IPS-NIHi11 (cell line): ENCODE measurements around the gene UBR1.
"Not testable (repeated sequence)": the region's sequence is repeated elsewhere in the genome, so short reads cannot be mapped to it uniquely, and the experiment has no call there.

Experiments used
- DNase-seq: peaks from one replicate; pipeline ENCODE4 v3.0.0; 2012; ENCODE audit warnings: mixed read lengths, low spot score

Gene UBR1

DNA sequence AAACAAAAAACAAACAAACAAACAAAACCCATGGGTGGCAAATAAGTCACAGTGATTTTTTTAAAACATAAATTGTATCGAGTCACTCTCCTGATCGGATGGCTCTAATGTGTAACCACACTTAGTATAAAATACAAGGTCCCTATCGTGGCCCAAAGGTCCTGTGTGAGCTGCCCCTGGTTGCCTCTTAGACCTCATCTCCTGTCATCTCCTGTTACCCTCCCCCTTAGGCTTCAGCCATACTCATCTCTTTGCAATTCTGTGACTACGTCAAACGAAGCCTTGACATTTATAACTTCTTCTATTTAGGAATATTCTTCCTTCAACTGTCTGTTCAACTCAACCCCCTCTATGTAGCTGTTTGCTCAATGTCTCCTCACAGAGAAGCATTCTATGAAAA lies 141.4 kb downstream of the UBR1 start:
- DNase-seq: no peak

DNA sequence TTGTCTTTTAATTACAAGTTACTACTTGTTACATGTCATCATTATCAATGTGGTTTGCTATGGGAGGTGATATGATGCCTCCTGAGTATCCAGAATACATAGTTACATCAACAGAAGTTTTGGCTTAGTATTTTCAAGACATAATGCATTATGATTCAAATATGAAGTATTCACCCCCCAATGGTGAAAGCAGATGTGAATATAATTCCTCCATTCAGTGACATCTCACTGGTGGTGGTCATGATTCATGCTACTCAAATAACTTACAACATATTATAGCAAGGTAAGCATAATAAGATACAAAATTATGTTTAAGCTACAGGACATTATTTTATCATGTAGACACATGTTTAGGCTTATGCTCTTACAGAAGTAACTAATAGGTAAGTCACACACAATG lies 150.3 kb downstream of the UBR1 start:
- no peak for DNase-seq

DNA sequence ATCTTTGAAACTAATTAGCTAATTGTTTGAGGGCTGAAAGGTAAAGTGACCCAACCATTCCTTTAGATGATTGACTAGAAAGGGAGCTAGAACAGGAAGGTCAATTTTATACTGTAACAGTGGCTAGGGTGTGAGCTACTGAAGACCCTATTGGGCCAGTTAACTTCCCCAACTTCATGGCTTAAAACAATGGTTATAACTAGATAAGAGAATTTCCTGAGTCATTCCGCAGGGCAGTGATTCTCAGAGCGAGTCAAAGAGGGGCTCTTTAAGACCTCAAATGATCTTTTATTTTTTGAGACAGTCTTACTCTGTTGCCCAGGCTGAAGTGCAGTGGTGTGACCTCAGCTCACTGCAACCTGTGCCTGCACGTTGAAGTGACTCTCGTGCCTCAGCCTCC lies 151.5 kb downstream of the UBR1 start:
- no peak for DNase-seq

DNA sequence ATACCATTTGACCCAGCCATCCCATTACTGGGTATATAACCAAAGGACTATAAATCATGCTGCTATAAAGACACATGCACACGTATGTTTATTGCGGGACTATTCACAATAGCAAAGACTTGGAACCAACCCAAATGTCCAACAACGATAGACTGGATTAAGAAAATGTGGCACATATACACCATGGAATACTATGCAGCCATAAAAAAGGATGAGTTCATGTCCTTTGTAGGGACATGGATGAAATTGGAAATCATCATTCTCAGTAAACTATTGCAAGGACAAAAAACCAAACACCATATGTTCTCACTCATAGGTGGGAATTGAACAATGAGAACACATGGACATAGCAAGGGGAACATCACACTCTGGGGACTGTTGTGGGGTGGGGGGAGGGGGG lies 156.9 kb downstream of the UBR1 start:
- DNase-seq: not testable (repeated sequence)

DNA sequence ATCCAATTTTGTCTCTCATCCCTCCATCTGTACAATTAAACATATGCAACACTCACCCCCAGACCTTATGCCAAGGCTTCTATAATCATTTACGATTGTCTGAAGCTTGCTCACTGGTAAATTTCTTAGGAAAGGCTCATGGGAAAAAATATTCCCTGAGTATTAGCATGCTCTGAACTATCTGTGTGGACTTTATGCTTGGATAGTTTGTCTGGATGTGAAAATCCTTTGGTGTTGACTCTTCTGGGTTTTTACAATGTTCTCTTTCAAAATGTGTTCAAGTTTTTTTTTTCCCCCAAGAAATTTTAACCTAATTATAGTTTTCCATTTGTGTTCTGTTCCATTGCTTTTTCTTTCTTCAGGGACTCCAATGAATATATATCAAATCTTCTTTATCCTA lies 165.3 kb downstream of the UBR1 start:
- no peak for DNase-seq

DNA sequence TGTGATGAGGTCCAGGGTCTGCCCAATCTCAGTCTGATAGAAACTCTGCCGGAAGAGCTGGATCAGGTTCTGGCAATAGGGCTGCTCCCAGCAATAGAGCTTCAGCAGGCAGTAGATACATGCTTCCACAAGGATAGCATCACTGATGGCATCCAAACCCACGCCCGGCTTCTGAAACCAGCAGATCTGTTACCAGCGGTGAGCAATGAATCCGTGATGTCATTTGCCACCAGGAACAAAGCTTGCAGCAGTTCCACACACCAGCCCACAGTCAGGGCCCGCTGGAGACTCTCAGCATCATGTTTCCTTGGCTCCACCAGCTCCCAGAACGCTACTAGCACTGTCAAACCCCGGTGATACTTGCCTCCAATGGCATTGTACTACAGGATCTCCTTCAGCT lies 166.0 kb downstream of the UBR1 start:
- DNase-seq: no peak

DNA sequence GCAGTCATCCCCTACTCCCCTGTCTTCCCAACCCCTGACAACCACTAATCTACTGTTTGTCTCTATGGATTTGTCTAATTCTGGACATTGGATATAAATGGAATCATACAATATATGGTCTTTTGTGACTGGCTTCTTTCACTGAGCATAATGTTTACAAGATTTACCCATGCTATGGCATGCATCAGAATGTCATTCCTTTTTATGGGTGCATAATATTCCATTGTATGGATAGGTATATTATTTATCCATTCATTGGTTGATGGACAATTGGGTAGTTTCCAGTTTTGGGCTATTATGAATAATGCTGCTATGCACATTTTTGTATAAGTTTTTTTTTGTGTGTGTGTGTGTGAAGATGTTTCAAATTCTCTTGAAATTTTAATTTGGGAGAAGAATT lies 168.7 kb downstream of the UBR1 start:
- DNase-seq: no peak

DNA sequence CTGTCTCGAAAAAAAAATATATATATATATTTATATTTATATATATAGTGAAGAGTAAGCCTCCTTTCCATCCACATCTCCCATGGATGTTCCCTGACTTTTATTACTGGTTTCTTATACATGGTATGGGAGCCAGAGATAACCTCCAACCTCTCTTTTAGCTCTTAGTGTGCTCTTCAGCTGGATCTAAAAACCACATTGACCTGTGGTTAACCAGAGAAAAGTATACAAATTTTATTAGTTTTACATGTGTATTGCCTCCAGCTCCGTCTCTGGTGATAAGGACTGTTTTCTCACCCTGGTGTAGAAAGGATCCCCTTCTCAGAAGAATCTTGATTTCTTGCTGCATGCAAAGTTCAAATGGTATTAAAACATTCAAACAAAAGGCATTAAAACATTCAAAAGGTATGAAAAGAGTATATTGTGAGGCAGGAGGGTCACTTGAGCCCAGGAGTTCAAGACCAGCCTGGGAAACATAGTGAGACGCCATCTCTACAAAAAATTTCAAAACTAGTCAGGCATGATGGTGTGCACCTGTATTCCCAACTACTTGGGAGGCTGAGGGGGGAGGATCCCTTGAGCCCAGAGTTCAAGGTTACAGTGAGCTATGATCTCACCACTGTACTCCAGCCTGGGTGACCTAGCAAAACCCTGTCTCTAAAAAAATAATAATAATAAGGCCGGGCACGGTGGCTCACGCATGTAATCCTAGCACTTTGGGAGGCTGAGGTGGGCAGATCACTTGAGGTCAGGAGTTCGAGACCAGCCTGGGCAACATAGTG lies 171.8 kb downstream of the UBR1 start:
- no peak for DNase-seq

DNA sequence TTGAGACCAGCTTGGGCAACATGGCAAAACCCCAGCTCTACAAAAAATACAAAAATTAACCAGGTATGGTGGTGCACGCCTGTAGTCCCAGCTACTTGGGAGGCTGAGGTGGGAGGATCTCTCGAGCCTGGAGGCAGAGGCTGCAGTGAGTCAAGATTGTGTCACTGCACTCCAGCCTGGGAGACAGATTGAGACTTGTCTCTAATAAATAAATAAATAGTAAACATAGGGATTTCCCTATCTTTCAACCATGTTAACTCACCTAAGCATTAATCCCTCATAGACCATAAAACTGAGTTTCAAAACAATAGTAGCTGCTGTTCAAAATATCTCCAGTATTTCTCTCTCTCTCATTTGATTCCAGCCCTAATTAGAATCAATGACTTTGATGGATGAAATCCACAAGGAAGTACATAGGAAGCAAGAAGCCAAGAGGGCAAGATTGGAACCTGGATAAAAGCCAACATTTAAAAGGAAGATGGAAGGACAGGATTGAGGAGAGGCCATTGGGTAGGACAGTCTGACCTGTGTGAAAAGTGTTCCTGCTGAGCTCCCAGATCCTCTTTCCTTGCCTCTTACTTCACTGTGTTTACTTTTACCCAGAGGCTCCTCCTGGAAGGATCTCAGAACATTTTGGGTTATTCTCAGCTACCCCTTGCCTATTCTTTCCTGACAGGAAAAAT lies 172.9 kb downstream of the UBR1 start:
- peak; percentile 7 for DNase-seq

DNA sequence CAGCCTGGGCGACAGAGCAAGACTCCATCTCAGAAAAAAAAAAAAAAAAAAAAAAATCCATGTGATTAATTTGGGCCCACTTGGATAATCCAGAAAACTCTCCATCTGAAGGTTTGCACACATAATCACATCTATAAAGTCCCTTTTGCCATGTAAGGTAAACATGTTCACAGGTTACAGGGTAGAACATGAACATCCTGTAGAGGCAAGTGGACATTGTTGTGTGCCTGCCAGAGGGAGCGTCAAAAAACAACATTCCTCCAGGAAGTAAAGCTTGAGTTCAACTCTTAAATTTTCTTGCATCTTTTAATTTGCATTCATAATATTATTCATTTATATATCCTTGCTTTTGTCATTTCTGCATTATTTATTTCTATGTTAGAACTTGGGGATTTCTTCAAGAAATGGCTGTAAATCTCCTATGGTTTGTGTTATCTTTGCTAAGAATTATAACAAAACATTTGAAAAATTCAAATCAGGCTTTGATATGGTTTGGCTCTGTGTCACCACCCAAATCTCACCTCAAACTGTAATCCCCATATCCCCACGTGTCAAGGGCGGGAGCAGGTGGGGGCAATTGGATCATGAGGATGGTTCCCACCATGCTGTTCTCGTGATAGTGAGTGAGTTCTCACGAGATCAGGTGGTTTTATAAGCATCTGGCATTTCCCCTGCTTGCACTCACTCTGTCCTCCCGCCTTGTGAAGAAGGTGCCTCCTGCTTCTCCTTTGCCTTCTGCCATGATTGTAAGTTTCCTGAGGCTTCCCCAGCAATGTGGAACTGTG lies 173.9 kb downstream of the UBR1 start:
- DNase-seq: no peak

DNA sequence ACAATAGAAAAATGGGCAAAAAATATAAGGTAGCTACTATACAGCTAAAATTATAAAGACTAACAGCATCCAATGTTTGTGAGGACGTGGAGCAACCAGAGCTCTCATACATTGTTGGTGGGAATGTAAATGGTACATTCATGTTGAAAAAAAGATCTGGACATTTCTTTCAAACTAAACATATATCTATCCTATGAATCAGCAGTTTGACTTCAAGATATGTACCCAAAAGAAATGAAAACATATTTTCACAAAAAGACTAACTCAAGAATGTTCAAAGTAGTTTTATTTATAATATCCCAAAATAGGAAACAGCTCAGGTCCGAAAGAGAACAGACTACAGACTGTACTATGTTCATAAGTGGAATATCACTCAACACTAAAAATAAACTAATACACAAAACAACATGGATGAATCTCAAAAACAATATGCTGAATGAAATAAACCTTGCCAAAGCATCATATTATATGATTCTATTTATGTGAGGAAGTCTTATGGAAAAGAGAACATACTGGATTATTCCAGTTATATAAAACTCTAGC lies 176.5 kb downstream of the UBR1 start:
- no peak for DNase-seq

DNA sequence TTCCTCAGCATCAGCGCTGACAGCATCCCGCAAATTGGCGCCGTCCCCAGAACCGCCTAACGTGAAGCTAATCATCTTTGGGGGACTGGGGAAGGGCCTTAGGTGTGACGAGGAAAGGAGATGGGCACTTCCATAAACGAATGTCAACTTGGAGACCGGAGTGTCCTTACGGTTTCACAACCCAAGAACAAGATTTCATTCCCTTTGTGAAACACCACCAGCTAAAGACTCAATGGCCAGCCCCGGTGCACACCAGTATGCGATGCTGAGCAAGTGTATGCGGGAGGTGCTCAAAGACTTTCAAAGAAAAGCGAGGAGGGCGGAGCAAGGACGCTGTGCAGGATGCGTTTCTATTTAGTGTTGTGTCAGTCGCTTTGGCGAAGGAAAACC lies 184.5 kb downstream of the UBR1 start:
- no peak for DNase-seq

DNA sequence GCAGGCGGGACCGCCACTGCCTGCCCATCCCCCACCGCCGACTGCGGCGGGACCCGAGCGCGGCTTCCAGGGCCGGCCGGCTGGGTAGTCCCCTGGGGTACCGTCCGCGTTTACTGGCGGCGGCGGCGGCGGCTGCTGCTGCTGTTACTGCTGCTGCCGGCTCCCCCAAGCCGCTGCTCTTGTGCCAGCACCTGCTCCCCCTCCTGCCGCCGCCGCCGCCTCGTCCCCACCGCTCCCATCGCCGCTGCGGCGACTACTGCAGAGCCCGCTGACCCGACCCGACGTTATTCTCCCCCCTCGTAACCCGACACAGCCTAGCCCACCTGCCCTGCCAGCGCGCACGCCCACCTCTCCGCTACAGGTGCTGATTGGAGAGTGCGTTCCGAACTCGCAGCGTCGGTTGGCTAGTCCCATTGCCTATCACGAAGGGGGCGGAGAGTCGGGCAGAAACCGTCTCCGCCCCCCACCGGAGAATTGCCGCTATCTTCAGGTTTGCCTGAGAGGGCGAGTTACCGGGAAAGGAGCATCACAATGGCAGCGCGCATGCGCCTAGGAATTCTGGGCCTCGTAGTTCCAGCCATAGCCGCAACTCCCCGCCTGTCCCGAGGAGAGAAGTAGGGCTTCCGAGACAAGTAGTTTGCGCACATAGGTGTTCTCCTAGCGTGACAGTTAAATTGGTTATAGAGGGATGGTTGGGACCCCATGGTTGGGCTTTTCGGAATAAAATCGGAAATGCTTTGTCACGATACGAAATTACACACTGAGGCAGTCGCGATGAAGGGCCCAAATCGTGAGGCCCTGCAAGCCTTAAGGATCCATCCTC lies 185.1 kb downstream of the UBR1 start, which contains the start of gene TTBK2:
TSS of gene TTBK2 (minus strand) at position 260 of the 823 bp plus-strand sequence. CDS start 42,161 bp downstream, outside the sequence.
- DNase-seq: peak; percentile 93

DNA sequence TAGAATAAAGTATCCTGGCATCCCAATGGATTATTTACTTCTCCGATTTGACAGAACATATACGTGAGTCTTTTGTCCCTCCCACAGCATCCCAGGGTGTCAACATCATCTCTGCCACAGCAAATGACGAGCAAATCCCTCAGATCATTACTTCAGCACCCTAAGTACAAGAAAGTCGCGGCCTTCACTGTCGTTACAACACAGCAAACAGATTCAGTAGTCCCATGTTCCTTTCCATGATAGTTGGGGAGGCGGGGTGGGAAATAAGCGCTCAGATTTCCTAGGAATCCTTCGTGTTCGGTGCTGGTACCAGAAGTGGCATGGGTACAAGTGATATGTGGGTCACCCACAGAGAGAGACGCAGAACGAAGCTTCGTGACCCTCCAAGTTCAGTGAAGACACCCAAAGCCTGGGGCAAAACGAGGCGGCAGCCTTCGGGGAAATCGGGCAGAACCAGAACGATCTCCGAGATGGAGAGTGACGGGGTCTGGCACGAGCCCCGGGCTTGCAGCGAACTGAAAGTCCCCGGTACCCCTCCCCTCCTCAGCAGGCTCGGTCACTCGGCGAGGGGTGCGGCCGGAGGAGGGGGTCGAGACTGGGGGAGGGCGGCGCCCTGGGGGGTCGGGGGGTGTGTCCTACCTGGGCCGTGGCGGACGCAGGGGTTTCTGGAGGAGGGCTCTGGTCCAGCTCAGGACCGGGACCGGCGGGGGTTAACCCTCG lies 185.9 kb downstream of the UBR1 start:
- peak; percentile 67 for DNase-seq

DNA sequence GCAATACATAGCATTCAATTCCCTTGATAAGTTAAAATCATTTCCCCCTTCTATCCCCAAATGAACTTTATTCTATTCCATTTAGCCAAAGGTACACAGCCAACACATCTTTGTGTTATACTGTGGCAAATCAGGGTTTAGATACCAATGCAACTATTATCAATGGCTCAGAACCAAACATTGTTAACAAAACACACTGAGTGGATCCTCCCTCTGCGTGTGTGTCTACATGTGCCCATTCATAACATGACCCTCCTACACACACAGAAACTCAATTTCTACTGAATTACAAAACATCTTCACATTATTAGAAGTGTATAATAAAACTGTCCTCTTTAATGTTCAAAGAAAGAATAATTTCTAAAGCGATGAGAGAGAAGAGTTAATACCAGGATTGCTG lies 186.5 kb downstream of the UBR1 start:
- DNase-seq: no peak

DNA sequence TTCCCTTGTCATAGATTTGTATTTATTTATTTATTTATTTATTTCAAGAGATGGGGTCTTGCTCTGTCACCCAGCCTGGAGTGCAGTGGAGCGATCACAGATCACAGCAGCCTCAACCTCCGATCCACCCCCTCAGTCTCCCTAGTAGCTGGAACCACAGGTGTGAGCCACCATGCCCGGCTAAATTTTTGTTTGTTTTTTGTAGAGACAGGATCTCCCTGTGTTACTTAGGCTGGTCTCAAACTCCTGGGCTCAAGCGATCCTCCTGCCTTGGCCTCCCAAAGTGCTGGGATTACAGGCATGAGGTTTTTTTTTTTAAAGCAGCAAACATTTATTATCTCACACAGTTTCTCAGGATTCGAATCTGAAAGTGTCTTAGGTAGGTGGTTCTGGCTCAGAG lies 187.8 kb downstream of the UBR1 start:
- no peak for DNase-seq

DNA sequence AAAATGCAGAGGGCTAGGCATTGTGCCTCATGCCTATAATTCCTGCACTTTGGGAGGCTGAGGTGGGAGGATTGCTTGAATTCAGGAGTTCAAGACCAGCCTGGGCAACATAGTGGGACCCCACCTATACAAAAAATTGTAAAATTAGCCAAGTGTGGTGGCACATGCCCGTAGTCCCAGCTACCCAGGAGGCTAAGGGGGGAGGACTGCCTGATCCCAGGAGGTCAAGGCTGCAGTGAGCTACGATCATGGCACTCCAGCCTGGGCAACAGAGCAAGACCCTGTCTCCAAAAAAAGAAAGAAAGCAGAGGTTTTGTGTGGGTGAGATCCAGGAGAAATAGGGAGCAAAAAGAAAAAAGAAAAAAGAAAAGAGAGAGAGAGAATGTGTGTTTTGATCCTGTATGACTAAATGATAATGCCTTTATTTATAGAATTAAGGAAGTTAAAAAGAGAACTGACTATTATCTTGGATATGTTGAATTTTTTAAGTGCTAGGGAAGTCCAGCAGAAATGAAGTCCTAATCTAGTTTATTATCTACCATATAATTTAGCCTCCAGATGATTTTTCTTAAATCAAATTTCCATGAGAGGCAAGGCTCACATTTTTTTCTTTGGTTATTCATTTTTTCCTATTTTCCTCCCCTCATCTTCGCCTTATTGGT lies 190.1 kb downstream of the UBR1 start:
- no peak for DNase-seq

DNA sequence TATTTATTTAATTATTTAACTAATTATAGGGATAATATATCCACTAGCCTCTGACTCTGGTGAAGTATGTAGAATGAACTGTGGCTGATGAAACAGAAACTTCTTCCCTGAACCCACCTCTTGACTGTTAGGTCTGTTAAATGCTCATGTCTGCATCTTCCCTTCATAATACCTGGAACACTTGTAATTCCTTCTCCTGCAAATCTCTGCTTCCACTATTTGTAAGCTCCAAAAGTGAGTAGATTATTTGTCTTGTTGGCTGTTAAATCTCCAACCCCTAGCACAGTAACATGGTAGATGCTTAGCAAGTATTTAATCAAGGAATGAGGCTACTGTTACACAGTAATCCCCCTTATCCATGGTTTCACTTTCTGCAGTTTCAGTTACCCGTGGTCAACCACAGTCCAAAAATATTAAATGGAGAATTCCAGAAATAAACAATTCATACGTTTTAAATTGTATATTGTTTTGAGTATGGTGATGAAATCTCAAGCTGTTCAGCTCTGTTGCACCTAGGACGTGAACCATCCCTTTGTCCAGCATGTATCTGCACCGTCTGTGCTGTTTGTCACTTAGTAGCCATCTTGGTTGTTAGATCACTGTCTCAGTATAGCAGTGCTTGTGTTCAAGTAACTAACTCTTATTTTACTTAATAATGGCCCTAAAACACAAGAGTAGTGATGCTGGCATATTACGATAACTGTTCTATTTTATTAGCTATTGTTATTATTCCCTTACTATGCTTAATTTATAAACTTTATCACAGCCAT lies 190.9 kb downstream of the UBR1 start:
- DNase-seq: no peak

DNA sequence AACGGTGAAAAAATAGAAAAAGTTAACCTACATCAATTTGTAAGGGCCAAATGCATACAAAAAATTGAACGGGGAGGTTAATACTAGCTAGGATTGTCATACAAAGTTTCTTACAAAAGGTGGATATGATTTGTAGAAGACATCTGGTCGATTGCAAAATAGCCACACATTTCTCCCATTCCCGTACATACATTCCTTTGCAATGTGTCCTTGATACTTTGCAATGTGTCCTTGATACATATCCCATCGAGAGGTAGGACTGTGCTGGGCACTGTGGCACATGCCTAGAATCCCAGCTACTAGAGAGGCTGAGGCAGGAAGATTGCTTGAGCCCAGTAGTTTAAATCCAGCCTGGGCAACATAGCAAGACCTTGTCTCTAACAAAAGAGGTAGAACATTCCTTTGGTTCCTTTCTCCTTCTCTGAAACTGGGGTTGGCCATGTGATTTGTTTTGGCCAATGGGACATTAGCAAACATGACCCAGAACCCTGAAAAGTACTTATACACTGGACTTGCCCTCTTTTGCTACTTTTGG lies 194.7 kb downstream of the UBR1 start:
- no peak for DNase-seq
